Sciatic nerve (tissue), 2 donors: ENCODE data around the gene C19orf44. TPM values are rescaled to one million over a fixed set of nuclear protein-coding genes. Genes with fewer than 3 reads are reported as not detected.

Source experiments
- ATAC-seq: fragments of 200-7000 bp; cut with Tn5 transposase; one replicate; pipeline ENCODE4 v1.9.1; 2020; ENCODE audit warnings: mild to moderate bottlenecking, moderate library complexity
- DNase-seq: peaks from one replicate; pipeline ENCODE4 v3.0.0-alpha.2; 2020; ENCODE audit warnings: low spot score
- intact Hi-C: fragments of 100-400 bp; cut with DNase I; formaldehyde crosslinking; loops from one replicate; pipeline ENCODE4 v1.14.2; 2022
- total RNA-seq: library from RNA; stranded (reverse); fragmentation: NEBNext Ultra II Directional; extraction: Animal tissue kit (Norgen Biotek cat#: 25700); gene quantifications from one replicate; pipeline ENCODE4 v1.2.1, GENCODE V29; 2021
- donor health status: DM: no; HTN: no; CAD: no.
- donor health status: DM: no; HTN: no; CAD: no.

Gene C19orf44
- total RNA-seq, 1 donor from 2014 or later = 11.2 TPM

DNA sequence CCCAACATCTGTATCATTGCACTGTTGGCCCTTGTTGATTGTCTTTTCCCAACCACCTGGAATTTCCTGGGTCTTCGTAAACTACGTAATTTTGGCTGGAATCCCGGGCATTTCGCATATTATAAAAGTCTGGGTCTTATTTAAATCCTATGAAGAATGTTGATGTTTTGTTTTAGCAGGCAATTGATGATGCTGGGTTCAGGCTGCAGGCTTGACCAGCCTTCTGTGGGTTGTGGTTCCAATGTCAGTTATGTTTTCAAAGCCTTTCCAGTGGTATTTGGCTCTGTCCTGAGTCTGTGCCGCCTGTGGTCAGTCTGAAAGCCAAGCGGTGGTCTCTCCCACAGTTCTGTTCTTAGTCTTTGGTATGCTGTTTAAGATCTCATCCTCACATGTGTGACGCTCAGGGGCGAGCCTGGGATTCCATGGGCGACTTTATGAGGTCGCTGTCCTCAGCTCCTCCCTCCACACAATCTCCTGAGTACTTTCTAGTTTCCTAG, 63.6 kb downstream of the C19orf44 start:
- intact Hi-C loops = no loop called here
- ATAC-seq (no peak), DNase-seq (no peak)

DNA sequence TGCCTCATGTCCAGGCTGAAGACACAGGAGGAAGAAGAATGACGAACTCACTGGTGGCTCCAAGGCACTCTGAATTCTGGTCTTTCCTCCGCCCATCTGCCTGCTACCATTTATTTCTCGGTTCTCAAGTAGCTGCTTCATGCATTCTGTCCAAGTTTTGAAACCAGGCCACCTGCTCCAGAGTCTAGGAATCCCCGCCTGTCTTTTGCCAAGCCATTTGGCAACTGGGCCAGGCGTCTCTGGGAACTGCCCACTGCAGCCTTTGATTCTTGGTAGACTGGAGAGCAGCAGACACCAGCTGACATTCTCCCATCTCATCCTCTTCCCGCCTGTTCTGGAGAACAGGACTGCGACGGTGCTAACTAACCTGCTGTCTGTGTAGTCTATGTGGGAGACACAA, 65.2 kb downstream of the C19orf44 start:
- ATAC-seq = no peak
- intact Hi-C loops = no loop called here
- DNase-seq = no peak

- intact Hi-C loops = no loop called here
- DNase-seq (no peak), ATAC-seq (no peak)
These were observed 66.4 kb downstream of the C19orf44 start for GRCh38 chr19:16562608-16563025.

DNA sequence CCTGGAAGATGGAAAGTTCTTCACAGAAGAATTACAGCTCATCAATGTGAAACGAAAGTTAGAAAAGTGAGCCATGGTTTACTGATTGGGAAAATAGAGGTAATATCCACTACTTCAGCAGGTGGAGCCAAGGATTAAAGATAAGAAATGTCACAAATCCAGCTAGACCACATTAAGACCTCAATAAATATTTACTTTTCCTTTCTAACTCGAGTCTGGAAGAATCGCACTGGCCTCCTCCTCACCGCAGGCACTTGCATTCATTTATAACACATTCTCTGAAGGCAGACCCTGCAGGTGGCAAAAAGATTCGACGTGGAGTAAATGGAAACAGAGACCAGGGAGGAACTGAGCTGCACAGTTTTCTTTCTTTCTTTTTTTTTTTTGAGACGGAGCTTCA, 68.6 kb downstream of the C19orf44 start:
- DNase-seq (no peak), ATAC-seq (no peak)
- intact Hi-C loops = no loop called here

DNA sequence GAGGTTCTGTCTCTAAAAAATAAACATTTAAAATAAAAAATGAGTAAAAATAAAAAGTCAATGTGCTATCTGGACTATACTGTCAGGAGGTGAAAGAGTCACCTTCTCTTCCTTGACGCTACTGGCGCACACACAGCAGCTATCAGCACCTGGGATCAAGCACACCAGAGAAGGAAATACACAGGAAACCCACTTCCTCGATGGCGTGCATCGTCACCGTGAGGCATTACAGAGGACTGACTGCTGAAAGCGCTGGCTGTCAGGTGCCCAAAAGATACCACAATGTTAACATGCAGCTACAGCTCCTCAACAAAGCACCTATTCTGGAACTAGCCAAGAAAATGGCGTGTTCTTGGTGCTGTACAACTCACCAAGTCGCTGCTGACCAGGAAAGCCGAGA, 70.0 kb downstream of the C19orf44 start:
- ATAC-seq = peak; percentile 33
- intact Hi-C loops = no loop called here
- no peak for DNase-seq

DNA sequence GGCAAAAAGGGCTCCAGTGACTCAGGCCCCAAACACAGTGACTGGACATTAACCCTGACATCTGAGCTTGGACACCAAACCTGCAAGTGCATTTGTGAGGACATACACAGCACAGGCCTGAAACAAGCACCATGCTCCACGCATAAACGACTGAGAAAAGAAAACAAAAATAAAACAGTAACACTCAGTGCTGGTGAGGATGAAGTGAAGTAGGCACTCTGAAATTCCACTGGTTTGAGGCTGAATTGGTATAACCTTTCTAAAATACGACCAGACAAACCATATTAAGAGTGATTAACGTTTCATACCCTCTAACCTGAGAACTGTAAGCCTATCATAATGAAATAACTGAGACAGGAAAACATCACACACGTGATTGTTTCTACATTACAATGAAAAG, 70.5 kb downstream of the C19orf44 start:
- intact Hi-C loops = no loop called here
- no peak for DNase-seq
- no peak for ATAC-seq

DNA sequence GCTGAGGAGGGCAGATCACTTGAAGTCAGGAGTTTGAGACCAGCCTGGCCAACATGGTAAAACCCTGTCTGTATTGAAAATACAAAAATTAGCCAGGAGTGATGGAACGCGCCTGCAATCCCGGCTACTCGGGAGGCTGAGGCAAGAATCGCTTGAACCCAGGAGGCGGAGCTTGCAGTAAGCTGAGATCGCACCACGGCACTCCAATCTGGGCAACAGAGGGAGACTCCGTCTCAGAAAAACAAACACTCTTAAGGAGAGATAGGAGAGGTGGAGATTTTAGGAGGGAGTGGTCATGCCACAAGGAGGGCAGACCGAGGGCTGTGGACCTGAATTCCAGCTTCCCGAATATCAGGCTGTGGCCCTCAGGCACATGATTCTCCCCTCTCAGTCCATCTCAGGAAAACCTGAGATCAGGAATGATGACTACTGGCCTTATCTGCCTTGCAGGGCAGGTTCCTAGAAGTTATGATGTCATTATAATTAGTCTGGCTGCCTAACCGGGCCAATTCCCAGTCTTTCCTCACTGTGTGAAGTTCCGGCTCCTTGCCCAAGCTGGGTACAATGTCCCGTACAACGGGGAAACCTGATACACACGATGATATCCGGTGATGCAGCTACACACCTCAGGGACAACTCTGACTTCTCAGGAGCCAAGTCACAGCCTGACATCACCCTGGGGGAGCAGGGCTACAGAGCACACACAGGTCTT, 73.6 kb downstream of the C19orf44 start:
- intact Hi-C loops = no loop called here
- ATAC-seq (no peak), DNase-seq (no peak)

Other genes starting within 250 kb of the C19orf44 start
- 105 TPM for gene KLF2, start 171.6 kb upstream of the C19orf44 start, total RNA-seq
- gene EPS15L1, start 24.4 kb upstream of the C19orf44 start, total RNA-seq = 50.6 TPM
- gene CALR3, start 227 bp upstream of the C19orf44 start, total RNA-seq = not detected
- 36.9 TPM for gene CHERP, start 46.0 kb downstream of the C19orf44 start, total RNA-seq
- gene SLC35E1, start 76.0 kb downstream of the C19orf44 start, total RNA-seq = 33.2 TPM
- 11.4 TPM for gene MED26, start 131.8 kb downstream of the C19orf44 start, total RNA-seq
- 71.9 TPM for gene SMIM7, start 163.8 kb downstream of the C19orf44 start, total RNA-seq
- gene TMEM38A, start 164.7 kb downstream of the C19orf44 start, total RNA-seq = 3.5 TPM
- 0.22 TPM for gene NWD1, start 223.5 kb downstream of the C19orf44 start, total RNA-seq